ENCODE data around the gene COX19.
"Not testable (repeated sequence)": the region's sequence is repeated elsewhere in the genome, so short reads cannot be mapped to it uniquely, and the experiment has no call there.

COX19 gene

GRCh38 chr7:943793-944192 lies 31.6 kb downstream of the COX19 start:
- DNase-seq, result not testable (repeated sequence)

GRCh38 chr7:940599-941408 lies 34.5 kb downstream of the COX19 start:
- peak in 3 of 4 experiments; percentile 49 to 80 (median 65) for DNase-seq

- no peak for DNase-seq
Observed at GRCh38 chr7:939843-940242, 35.5 kb downstream of the COX19 start.

GRCh38 chr7:938546-939185 lies 36.7 kb downstream of the COX19 start:
- no peak for DNase-seq

- DNase-seq, result no peak
Observed at GRCh38 chr7:937856-938484, 37.4 kb downstream of the COX19 start.

GRCh38 chr7:936386-937054 lies 38.8 kb downstream of the COX19 start:
- no peak for DNase-seq

- no peak for DNase-seq
Observed at GRCh38 chr7:935874-936385, 39.4 kb downstream of the COX19 start.

- DNase-seq, result no peak
Observed at GRCh38 chr7:935164-935873, 40.0 kb downstream of the COX19 start.

GRCh38 chr7:934469-935163 lies 40.7 kb downstream of the COX19 start:
- no peak for DNase-seq

GRCh38 chr7:932651-932975 lies 42.7 kb downstream of the COX19 start:
- DNase-seq, result no peak

GRCh38 chr7:931871-932650 lies 43.3 kb downstream of the COX19 start:
- no peak for DNase-seq

GRCh38 chr7:930975-931758 lies 44.2 kb downstream of the COX19 start:
- DNase-seq, result peak; percentile 49 to 78 (median 69)

GRCh38 chr7:929311-929711 lies 46.0 kb downstream of the COX19 start:
- no peak for DNase-seq

- DNase-seq, result no peak
Observed at GRCh38 chr7:927031-927671, 48.2 kb downstream of the COX19 start.

GRCh38 chr7:926061-927030 lies 49.0 kb downstream of the COX19 start:
- no peak for DNase-seq

- DNase-seq, result peak; percentile 40 to 58 (median 45)
Observed at GRCh38 chr7:925601-926000, 49.7 kb downstream of the COX19 start.

- peak; percentile 70 to 82 (median 80) for DNase-seq
Observed at GRCh38 chr7:924541-925231, 50.7 kb downstream of the COX19 start.

- DNase-seq, result not testable (repeated sequence)
Observed at GRCh38 chr7:924042-924441, 51.3 kb downstream of the COX19 start.
